Transverse colon (tissue), 4 donors: ENCODE measurements around the gene UBQLN4.

Source experiments
- EP300 ChIP-seq: sonication (generic); formaldehyde crosslinking; IDR thresholded peaks from one replicate; pipeline ENCODE4 v1.6.1; 2017; ENCODE audit warnings: antibody characterized with exemption, low read depth
- POLR2A ChIP-seq: fragments of 450-650 bp; IDR thresholded peaks from one replicate; pipeline ENCODE4 v1.6.1; 2016; ENCODE audit warnings: antibody characterized with exemption, mild to moderate bottlenecking, moderate library complexity
- POLR2AphosphoS5 ChIP-seq, 3 donors: sonication (generic); formaldehyde crosslinking; IDR thresholded peaks; one replicate each; pipeline ENCODE4 v1.6.1; 2016; ENCODE audit warnings: antibody characterized with exemption in 3 of 3
- TF ChIP-seq, protein P1 (sequence below), 5 experiments: fragments of 200-600 bp in 3 of 5; fragments of 450-650 bp in 2 of 5; sonication (generic) in 3 of 5; IDR thresholded peaks; 1 replicate in 2 of 5; 2 replicates in 3 of 5; pipeline ENCODE4 v1.5.1; 2016 to 2017; ENCODE audit warnings: antibody characterized with exemption in 5 of 5, inconsistent platforms in 3 of 5, mild to moderate bottlenecking in 2 of 5, moderate library complexity in 1 of 5

GRCh38 chr1:156052862-156053767 lies 483 bp downstream of the UBQLN4 start:
- TF ChIP-seq, protein P1, sequence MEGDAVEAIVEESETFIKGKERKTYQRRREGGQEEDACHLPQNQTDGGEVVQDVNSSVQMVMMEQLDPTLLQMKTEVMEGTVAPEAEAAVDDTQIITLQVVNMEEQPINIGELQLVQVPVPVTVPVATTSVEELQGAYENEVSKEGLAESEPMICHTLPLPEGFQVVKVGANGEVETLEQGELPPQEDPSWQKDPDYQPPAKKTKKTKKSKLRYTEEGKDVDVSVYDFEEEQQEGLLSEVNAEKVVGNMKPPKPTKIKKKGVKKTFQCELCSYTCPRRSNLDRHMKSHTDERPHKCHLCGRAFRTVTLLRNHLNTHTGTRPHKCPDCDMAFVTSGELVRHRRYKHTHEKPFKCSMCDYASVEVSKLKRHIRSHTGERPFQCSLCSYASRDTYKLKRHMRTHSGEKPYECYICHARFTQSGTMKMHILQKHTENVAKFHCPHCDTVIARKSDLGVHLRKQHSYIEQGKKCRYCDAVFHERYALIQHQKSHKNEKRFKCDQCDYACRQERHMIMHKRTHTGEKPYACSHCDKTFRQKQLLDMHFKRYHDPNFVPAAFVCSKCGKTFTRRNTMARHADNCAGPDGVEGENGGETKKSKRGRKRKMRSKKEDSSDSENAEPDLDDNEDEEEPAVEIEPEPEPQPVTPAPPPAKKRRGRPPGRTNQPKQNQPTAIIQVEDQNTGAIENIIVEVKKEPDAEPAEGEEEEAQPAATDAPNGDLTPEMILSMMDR (IDR thresholded peaks at IDR 0.05): peak in 3 of 5 experiments; percentile 9 to 32 (median 11)
- TF ChIP-seq POLR2A (no peak), EP300 (no peak), POLR2AphosphoS5 (IDR thresholded peaks at IDR 0.05) (no peak)
